HG02678 (cell line): ENCODE results near the gene SMIM33.
A peak's percentile ranks its signal among the peaks of the same experiment; 100 is the strongest.
"Not testable (repeated sequence)": the region's sequence is repeated elsewhere in the genome, so short reads cannot be mapped to it uniquely, and the experiment has no call there.

Source experiments
- ATAC-seq: cut with Tn5 transposase; IDR thresholded peaks from one replicate; pipeline ENCODE4 v1.9.1; 2021; ENCODE audit warnings: mild to moderate bottlenecking, moderate library complexity; ENCODE audit not compliant: unreplicated experiment

SMIM33 gene

DNA sequence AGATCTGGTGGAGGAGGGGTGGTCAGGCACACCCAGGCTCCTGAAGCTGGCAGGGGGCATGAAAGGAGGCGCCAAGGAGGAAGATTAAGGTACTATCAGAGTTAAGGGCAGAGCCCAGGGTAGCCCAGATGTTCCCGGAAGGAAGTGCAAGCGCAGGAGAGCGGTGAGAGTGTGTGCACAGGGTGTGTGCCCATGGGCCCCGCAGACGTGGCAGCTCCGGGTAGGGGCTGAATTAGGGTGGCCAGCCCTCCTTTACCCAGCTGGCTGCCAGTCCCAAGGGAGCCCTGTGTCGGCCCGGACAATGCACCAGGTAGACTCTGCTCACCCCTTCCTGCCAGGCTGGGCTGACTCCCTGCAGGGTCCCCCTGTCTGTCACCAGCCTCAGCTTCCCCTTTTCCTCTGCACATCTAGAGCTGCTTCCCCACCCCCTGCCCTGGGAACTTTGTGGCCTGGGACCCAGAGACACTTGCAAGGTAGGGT, at the start of gene SMIM33:
TSS of gene SMIM33 (plus strand) at position 184 of the 480 bp plus-strand sequence. CDS start at position 302, 118 bp downstream.
- ATAC-seq, result no peak

DNA sequence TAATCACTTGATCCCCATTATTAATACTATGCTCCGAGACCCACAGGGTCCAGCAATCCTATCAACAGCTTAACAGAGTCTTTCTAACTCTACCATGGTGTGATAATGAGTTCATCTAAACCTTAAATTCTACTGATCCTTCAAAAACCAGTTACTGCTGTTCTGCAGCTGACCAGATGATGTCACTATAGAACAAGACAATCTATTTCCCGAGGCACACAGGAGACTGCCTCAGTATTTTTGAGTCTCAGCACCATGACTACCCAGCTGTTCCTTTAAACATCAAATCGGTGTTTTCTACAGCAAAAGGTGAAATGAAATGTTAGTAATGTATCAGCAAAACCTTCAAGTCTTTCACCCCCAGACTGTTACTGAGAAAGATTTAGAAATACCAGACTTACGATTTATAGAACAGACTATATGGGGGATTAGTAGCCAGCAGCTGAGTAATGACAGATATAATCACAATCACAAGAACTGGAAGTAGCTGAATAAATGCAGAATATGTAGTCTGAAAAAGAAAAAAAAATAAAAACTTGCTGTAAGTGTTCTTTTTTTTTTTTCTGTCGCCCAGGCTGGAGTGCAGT, 48.4 kb upstream of the SMIM33 start:
- peak; percentile 47 for ATAC-seq

DNA sequence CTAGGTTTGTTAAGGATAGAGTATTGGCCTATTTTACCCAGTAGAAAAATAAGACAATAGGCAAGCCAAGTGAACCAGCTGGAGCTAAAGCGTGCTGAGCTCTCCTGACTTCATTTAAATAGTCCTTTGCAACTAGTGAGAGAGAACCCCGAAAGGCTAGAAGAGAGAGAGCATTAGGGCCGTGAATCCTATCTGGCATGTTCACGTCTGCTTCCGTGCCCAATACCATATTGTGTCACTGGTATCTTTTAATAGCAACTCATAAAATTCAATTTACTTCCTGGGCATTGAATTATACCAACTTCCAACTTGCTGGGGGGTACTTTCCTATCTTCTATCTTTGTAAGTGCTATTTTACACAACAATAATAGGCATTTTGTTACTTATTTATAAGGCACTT, 45.3 kb upstream of the SMIM33 start:
- ATAC-seq, result no peak

DNA sequence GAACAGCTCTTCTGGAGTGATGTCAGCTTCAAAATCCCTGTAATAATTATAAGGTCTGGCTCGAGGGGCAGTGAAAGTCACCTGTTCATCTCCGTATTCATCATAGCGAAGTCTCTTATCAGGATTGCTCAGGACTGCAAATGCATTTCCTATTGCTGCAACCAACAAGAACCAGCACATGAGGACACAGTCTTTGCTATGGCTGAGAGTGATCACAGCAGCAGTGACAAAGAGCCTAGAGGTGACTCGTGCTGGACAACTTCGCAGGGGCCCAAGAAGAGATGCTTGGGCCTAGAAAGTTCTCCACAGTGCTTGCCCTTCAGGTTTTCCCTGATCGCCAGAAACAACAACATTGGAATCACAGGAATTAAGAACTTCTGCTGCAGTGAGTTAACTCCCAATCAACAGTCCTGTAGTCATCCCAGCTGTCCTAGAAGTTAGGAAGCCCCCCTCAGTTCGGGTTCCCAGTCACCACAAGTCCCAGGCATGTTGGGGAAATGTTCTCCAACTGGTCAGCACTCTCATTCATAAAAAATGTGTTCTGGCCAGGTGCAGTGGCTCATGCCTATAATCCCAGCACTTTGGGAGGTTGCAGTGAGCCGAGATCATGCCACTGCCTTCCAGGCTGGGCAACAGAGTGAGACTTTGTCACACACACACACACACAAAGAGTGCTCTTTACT, 44.5 kb upstream of the SMIM33 start:
- ATAC-seq, result no peak

DNA sequence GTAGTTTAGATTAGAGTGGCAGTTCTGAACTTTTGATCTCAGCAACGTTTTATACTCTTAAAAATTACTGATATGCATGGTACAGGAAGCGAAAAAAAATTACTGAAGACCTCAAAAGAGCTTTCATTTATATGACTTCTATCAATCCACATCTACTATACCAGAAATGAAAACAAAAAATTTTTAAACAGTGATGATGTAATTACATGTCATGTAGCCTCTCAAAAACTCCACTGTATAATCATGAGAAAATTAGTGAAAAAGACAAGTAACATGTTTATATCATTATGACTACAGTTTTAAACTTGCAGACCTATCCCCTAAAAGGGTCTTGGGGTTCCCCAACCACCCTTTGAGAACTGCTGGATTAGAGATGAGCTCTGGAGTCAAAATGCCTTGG, 40.8 kb upstream of the SMIM33 start:
- ATAC-seq, result no peak

DNA sequence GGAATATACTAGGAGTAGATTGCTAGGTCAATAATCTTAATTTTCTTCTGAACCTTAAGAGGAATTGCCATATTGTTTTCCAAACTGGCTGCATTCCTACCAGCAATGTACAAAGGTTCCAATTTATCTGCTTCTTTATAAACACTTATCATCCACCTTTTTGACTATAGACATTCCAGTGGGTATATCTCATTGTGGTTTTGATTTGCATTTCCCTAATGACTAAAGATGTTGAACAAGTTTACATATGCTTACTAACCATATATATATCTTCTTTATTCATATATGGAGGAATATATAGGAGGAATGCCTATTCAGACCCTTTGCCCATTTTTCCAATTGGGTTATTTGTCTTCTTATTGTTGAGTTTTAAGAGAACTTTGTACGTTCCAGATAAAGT, 39.1 kb upstream of the SMIM33 start:
- no peak for ATAC-seq

DNA sequence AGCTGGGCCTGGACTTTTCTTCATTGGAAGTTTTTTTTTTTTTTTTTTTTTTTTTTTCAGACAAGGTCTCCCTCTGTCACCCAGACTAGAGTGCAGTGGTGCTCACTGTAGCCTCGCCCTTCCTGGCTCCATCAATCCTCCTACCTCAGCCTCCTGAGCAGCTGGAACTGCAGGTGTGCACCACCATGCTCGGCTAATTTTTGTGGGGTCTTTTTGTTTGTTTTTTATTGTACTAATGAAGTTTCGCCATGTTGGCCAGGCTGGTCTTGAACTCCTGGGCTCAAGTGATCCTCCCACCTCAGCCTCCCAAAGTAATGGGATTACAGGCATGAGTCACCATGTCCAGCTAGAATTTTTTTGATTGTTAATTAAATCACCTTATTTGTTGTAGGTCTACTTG, 35.1 kb upstream of the SMIM33 start:
- no peak for ATAC-seq

DNA sequence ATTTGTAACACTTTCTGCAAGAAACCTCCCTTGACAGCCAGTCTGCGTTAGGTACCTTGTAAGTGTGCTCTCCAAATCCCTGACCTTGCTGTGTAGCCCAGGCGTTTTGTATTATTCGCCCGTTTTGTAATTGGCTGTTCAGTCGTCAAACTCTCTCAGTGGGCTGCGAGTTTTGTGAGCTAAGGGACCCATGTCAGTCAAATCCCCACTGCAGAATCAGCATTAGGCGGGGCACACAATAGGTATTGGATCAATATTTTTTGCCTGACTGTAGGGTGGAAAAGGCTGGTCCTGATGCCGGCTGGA, 32.1 kb upstream of the SMIM33 start:
- no peak for ATAC-seq

DNA sequence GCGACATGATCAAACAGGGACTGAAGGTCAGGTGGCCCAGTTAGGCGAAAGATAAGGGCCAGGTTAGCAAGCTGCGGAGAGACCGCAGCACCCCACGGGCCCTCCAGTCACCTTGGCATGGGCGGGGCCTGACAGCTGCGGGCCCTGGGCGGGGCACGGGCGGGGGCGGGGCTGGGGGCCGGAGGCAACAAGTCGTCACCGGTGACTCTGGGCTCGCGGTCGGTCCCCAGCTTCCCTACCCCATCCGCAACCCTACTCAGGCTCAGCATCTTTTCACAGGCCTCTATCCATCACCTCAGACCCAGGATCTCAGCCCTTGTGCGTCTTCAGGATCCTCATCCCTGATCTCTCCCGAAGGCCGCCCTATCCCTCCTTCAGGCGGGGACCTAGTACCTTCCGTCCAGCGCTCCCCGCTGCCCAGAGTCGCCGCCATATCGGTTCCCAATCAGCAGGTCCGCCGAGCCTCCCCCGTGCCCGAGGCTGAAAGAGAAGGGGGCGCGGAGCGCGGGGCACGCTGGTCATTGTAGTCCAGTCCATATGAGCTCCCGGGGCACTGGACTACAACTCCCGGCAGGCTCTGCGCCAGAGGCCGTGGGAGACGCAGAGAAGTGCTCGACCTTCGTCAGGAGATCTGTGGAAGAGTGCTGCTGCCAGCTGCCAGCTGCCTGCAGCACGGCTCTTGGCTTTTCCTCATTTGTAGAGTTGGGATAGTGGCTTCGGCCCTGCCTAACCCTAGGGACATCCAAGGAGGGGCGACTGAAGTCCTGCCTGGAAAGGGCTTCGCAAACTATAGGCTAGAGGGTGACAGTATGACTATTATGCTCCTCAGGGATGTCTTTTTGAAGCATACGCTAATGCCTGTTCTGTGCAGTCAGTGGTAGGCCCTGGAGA, 31.5 kb upstream of the SMIM33 start, which contains the start of gene DNAJC18:
TSS of gene DNAJC18 (minus strand) at position 513 of the 891 bp plus-strand sequence. CDS start at position 433, 80 bp downstream.
- peak; percentile 87 for ATAC-seq

DNA sequence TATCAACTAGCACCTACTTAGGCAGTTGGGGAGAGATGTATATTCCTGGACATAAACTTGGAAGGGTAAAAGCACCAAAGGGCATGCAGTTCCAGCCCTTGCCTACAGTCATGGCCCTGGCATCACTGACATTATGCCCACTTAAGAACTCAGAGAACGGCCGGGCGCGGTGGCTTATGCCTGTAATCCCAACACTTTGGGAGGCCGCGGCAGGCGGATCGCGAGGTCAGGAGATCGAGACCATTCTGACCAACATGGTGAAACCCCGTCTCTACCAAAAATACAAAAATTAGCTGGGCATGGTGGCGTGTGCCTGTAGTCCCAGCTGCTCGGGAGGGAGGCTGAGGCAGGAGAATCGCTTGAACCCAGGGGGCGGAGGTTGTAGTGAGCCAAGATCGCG, 30.4 kb upstream of the SMIM33 start:
- not testable (repeated sequence) for ATAC-seq

DNA sequence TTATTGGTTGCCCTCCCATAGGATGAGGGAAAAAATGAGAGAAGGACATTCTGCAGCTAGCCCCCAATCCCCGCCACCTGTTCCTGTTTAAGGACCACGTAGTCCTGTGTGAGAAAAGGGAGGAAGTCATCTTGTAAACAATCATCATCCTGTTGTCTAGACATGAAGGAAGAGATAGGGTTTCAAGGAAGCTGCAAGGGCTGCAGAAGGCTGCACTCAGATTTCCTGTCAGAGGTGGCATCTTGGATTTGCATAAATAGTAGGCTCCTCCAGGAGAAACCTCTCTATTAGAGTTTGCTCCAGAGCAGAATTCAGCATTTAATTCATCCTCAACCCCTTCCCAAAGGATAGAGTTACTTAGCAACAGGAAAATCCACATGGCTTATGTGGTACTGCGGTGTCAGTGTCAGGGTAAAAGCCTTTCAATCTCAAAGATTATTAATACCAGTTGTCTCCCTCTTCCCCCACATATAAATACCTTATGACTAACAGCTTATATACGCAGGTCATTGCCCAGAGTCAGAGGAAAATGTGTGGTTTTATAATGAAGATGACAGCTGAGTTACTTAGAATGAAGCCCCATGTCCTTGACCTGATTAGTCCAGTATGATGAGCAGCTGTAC, 26.9 kb upstream of the SMIM33 start:
- no peak for ATAC-seq

DNA sequence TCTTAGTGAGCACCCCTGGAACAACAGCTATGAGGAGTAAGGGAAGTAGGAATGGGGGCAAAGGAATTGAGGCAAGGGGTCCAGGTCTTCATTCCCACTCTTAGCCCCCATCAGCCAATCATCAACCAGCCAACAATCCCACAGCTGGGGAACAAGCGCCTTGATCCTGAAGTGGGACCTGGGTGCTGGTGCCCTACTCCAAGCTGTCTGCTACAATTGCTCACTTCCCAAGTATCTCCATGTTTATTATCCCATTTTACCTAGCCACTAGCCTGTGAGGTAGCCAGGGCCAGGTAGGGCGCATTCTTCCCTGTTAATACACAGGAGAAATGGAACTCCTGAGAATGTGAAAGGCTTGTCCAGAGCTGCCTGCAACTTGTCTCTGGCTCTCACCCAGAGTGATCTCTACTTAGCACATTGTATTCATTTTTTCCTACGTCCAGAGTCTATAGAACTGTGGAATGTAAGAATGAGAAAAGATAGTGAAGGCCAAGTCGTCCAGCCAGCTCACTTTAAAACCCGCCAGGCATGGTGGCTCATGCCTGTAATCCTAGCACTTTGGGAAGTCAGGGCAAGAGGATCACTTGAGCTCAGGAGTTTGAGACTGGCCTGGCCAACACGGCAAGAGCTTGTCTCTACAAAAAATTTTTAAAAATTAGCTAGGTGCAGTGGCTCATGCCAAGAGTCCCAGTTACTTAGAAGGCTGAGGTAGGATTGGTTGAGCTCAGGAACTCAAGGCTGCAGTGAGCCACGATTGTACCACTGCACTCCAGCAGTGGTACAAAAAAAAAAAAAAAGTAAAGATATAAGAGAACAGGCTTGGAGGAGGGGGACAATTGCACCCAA, 25.3 kb upstream of the SMIM33 start:
- no peak for ATAC-seq

DNA sequence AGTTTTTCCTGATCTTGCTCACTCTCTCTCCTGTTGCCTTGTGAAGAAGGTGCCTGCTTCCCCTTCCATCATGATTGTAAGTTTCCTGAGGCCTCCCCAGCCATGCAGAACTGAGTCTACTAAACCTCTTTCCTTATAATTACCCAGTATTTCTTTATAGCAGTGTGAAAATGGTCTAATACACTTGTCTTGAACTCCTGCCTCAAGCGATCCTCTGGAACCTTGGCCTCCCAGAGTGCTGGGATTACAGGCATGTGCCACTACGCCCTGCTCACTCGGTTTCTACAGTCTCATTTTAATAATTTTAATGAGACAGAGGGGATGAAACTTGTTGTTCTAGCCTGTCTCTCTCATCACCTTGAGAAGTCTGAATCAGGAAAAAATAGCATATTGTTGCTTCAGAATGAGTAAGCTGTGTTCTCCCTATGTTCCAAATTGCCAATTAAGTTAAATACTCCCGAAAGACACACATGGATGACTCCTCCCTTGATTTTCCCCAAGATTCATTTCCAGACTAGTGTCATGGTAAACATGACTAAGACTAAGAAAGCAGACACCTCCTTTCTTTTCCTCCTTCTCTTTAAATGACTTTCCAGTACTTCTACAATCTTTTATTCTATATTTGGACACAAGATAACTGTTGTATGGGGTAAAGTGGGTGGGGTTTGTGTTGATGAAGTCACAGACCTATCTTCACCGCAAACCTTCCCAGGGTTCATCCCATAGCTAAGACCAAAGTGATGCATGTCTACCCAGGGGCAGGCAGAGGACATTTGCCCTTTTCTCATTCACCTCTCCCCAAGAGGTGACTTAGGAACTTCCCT, 23.6 kb upstream of the SMIM33 start:
- peak; percentile 64 for ATAC-seq

DNA sequence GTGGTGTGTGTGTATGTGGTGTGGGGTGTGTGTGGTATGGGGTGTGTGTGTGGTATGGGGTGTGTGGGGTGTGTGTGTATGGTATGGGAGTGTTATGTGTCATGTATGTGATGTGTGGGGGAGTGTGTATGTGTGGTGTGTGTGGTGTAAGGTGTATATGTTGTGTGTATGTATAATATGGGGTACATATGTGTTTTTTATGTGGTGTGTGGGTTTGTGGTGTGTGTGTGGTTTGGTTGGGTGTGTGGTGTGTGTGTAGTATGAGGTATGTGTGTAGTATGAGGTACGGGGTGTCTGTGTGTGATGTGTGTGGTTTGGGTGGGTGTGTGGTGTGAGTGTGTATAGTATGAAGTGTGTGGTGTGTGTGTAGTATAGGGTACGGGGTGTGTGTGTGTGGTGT, 19.6 kb upstream of the SMIM33 start:
- no peak for ATAC-seq

DNA sequence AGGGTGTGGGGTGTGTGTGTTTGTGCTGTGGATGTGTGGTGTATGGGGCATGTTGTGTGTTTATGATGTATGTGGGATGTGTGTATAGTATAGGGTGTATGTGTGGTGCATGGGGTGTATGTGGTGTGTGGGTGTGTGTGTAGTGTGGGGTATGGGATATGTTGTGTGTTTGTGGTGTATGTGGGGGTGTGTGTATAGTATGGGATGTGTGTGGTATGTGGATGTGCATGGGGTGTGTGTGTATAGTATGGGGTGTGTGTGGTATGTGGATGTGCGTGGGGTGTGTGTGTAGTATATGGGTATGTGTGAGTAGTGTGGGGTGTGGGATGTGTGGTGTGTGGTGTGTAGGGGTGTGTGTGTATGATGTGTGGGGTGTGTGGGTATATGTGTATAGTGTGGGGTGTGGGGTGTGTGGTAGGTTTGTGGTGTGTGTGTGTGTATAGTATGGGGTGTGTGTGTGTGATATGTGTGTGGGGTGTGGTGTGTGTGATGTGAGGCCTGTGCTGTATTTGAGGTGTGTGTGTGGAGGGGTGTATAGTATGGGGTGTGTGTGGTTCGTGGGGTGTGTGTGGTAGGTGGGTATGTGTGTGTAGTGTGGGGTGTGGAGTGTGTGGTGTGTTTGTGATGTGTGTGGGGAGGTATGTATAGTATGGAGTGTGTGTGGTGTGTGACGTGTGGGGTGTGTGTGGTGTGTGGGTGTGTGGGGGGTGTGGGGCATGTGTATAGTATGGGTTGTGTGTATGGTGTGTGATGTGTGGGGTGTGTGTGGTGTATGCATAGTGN, 18.7 kb upstream of the SMIM33 start:
- ATAC-seq, result no peak

DNA sequence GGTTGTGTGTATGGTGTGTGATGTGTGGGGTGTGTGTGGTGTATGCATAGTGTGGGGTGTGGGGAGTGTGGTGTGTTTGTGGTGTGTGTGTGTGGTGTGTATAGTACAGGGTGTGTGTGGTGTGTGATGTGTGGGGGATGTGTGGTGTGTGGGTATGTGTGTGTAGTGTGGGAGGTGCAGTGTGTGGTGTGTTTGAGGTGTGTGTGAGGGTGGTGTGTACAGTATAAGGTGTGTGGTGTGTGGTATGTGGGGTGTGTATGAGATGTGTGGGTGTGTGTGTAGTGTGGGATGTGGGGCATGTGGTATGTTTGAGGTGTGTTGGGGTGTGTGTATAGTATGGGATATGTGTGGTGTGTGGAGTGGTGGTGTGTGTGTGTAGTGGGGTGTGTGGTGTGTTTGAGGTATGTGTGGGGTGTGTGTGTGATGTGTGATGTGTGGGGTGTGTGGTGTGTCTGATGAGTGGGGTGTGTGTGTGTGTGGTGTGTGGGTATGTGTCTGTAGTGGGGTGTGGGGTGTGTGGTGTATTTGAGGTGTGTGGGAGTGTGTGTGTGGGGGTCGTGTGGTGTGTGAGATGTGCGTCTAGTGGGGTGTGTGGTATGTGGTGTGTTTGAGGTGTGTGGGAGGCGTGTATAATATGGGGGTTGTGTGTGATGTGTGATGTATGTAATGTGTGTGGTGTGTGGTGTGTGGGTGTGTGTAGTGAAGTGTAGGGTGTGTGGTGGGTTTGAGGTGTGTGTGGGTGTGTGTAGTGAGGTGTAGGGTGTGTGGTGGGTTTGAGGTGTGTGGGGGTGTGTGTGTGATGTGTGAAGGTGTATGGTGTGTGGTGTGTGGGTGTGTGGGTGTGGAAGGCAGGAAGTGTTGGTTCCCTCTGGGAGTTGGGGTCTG, 16.9 kb upstream of the SMIM33 start:
- no peak for ATAC-seq

DNA sequence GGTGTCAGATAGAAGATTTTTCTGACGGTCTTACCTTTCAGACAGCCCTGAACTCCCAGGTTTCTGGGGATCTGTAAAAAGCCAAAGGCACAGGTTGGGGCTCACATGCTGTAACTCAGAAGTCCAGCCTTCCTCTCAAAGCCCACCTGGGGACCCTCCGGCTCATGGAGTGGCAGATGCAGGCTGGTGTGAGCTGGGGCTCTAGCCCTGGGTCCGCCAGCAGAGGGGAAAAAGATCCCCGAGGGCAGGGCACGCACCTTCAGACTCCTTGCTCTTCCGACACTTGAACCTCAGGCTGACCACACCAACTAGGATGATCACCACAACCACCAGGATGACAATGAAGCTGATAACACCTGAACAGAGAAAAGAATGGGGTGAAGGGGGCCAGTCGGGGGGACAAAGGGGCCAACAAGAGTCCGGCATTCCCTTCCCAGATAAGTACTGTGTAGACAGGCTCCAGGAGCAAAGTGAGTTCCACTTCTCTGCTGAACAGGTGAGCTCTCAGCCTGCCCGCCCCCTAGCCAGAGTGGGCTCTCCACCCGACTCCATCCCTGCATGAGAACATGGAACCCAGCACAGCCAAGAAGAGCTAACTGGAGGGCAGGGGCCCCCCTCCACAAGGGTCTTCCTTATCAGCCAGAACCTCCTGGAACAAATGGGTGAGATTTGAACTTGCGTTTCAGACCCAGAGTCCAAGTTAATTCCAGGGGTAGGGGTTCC, 16.1 kb upstream of the SMIM33 start:
- ATAC-seq, result no peak
